GM12801 (cell line): ENCODE measurements around the gene WDFY2.

Source experiments
- CTCF ChIP-seq: IDR thresholded peaks from one replicate; pipeline ENCODE4 v1.5.1; 2011; ENCODE audit warnings: control low read depth; ENCODE audit not compliant: insufficient read length; ENCODE audit errors: extremely low read depth

Gene WDFY2

GRCh38 chr13:51681037-51681678 is 96.9 kb downstream of the WDFY2 start:
- TF ChIP-seq CTCF: no peak

- no peak for TF ChIP-seq CTCF
Measured at GRCh38 chr13:51682686-51683085, 98.4 kb downstream of the WDFY2 start.

- TF ChIP-seq CTCF: no peak
Measured at GRCh38 chr13:51683597-51683996, 99.3 kb downstream of the WDFY2 start.

GRCh38 chr13:51684076-51684475 is 99.8 kb downstream of the WDFY2 start:
- no peak for TF ChIP-seq CTCF

GRCh38 chr13:51687947-51688714 is 103.9 kb downstream of the WDFY2 start:
- no peak for TF ChIP-seq CTCF

GRCh38 chr13:51688937-51689662 is 104.8 kb downstream of the WDFY2 start:
- TF ChIP-seq CTCF: no peak

- TF ChIP-seq CTCF: no peak
Measured at GRCh38 chr13:51689663-51689996, 105.4 kb downstream of the WDFY2 start.
